Measurements from ENCODE around the gene LRP11.

LRP11 gene

GRCh38 chr6:149905371-149905910, 41.3 kb upstream of the LRP11 start:
- Histone ChIP-seq H3K27me3 (ENCODE audit: control insufficient read depth, insufficient read depth, low read length) (no peaks in the 10 kb centered on the region), H3K9me3 (ENCODE audit: control insufficient read depth, insufficient read depth, low read length) (peaks cover 2% of the 10 kb centered on the region), H3K4me3 (ENCODE audit: low read length) (no peak overlapping the region; the same call in 1 of the 2 replicates), H3K36me3 (ENCODE audit: control insufficient read depth, insufficient read depth, low read length) (no peaks in the 10 kb centered on the region), H3K4me1 (ENCODE audit: control insufficient read depth, insufficient read depth, low read length) (0 out of 2 replicates have a peak, but pooled peaks cover 2% of the 10 kb centered on the region), H3K27ac (ENCODE audit: low read length) (no peak overlapping the region)
- WGBS (ENCODE audit: insufficient coverage, insufficient read length) = no CpG with 5 or more reads among the region's 18 CpGs
- DNase-seq (ENCODE audit: low read depth, low spot score) = no peak

- no peaks in the 10 kb centered on the region for H3K27me3 ChIP-seq (ENCODE audit: control insufficient read depth, insufficient read depth, low read length)
- no CpG with 5 or more reads among the region's 13 CpGs for WGBS (ENCODE audit: insufficient coverage, insufficient read length)
- H3K9me3 ChIP-seq (ENCODE audit: control insufficient read depth, insufficient read depth, low read length) = peaks cover 2% of the 10 kb centered on the region
- H3K4me1 ChIP-seq (ENCODE audit: control insufficient read depth, insufficient read depth, low read length) = 0 out of 2 replicates have a peak, but pooled peaks cover 2% of the 10 kb centered on the region
- no peak overlapping the region for H3K27ac ChIP-seq (ENCODE audit: low read length)
- no peak overlapping the region for H3K4me3 ChIP-seq (ENCODE audit: low read length)
- no peaks in the 10 kb centered on the region for H3K36me3 ChIP-seq (ENCODE audit: control insufficient read depth, insufficient read depth, low read length)
- no peak for DNase-seq (ENCODE audit: low read depth, low spot score)
These were observed 40.7 kb upstream of the LRP11 start for GRCh38 chr6:149904661-149905370.

GRCh38 chr6:149903938-149904611, 39.9 kb upstream of the LRP11 start:
- peaks cover 2% of the 10 kb centered on the region for H3K9me3 ChIP-seq (ENCODE audit: control insufficient read depth, insufficient read depth, low read length)
- H3K4me1 ChIP-seq (ENCODE audit: control insufficient read depth, insufficient read depth, low read length) = 0 out of 2 replicates have a peak, but pooled peaks cover 2% of the 10 kb centered on the region
- H3K27ac ChIP-seq (ENCODE audit: low read length) = no peak overlapping the region
- H3K27me3 ChIP-seq (ENCODE audit: control insufficient read depth, insufficient read depth, low read length) = no peaks in the 10 kb centered on the region
- H3K36me3 ChIP-seq (ENCODE audit: control insufficient read depth, insufficient read depth, low read length) = no peaks in the 10 kb centered on the region
- H3K4me3 ChIP-seq (ENCODE audit: low read length) = no peak overlapping the region
- WGBS (ENCODE audit: insufficient coverage, insufficient read length) = no CpG with 5 or more reads among the region's 5 CpGs
- DNase-seq (ENCODE audit: low read depth, low spot score) = no peak

- Histone ChIP-seq H3K9me3 (ENCODE audit: control insufficient read depth, insufficient read depth, low read length) (no peaks in the 10 kb centered on the region), H3K36me3 (ENCODE audit: control insufficient read depth, insufficient read depth, low read length) (no peaks in the 10 kb centered on the region), H3K27ac (ENCODE audit: low read length) (no peak overlapping the region), H3K4me3 (ENCODE audit: low read length) (no peak overlapping the region), H3K4me1 (ENCODE audit: control insufficient read depth, insufficient read depth, low read length) (0 out of 2 replicates have a peak, but pooled peaks cover 2% of the 10 kb centered on the region), H3K27me3 (ENCODE audit: control insufficient read depth, insufficient read depth, low read length) (no peaks in the 10 kb centered on the region)
- WGBS (ENCODE audit: insufficient coverage, insufficient read length) = no CpG with 5 or more reads among the region's 6 CpGs
- DNase-seq (ENCODE audit: low read depth, low spot score) = no peak
These were observed 37.4 kb upstream of the LRP11 start for GRCh38 chr6:149901444-149902140.

- H3K9me3 ChIP-seq (ENCODE audit: control insufficient read depth, insufficient read depth, low read length) = no peaks in the 10 kb centered on the region
- H3K36me3 ChIP-seq (ENCODE audit: control insufficient read depth, insufficient read depth, low read length) = no peaks in the 10 kb centered on the region
- H3K4me1 ChIP-seq (ENCODE audit: control insufficient read depth, insufficient read depth, low read length) = 0 out of 2 replicates have a peak, but pooled peaks cover 2% of the 10 kb centered on the region
- no peak overlapping the region for H3K27ac ChIP-seq (ENCODE audit: low read length)
- WGBS (ENCODE audit: insufficient coverage, insufficient read length) = no CpG with 5 or more reads among the region's 11 CpGs
- H3K27me3 ChIP-seq (ENCODE audit: control insufficient read depth, insufficient read depth, low read length) = no peaks in the 10 kb centered on the region
- H3K4me3 ChIP-seq (ENCODE audit: low read length) = no peak overlapping the region
- DNase-seq (ENCODE audit: low read depth, low spot score) = no peak
These were observed 36.7 kb upstream of the LRP11 start for GRCh38 chr6:149900620-149901443.

- Histone ChIP-seq H3K4me3 (ENCODE audit: low read length) (no peak overlapping the region), H3K9me3 (ENCODE audit: control insufficient read depth, insufficient read depth, low read length) (no peaks in the 10 kb centered on the region), H3K27me3 (ENCODE audit: control insufficient read depth, insufficient read depth, low read length) (no peaks in the 10 kb centered on the region), H3K27ac (ENCODE audit: low read length) (no peak overlapping the region), H3K4me1 (ENCODE audit: control insufficient read depth, insufficient read depth, low read length) (0 out of 2 replicates have a peak, but pooled peaks cover 2% of the 10 kb centered on the region), H3K36me3 (ENCODE audit: control insufficient read depth, insufficient read depth, low read length) (no peaks in the 10 kb centered on the region)
- DNase-seq (ENCODE audit: low read depth, low spot score) = no peak
- no CpG with 5 or more reads among the region's 7 CpGs for WGBS (ENCODE audit: insufficient coverage, insufficient read length)
These were observed 35.9 kb upstream of the LRP11 start for GRCh38 chr6:149899926-149900619.

GRCh38 chr6:149899486-149899885, 35.3 kb upstream of the LRP11 start:
- no peak for DNase-seq (ENCODE audit: low read depth, low spot score)
- Histone ChIP-seq H3K9me3 (ENCODE audit: control insufficient read depth, insufficient read depth, low read length) (no peaks in the 10 kb centered on the region), H3K4me1 (ENCODE audit: control insufficient read depth, insufficient read depth, low read length) (0 out of 2 replicates have a peak, but pooled peaks cover 2% of the 10 kb centered on the region), H3K27ac (ENCODE audit: low read length) (no peak overlapping the region), H3K36me3 (ENCODE audit: control insufficient read depth, insufficient read depth, low read length) (no peaks in the 10 kb centered on the region), H3K27me3 (ENCODE audit: control insufficient read depth, insufficient read depth, low read length) (no peaks in the 10 kb centered on the region), H3K4me3 (ENCODE audit: low read length) (no peak overlapping the region)
- WGBS (ENCODE audit: insufficient coverage, insufficient read length) = no CpG with 5 or more reads among the region's 6 CpGs

- H3K9me3 ChIP-seq (ENCODE audit: control insufficient read depth, insufficient read depth, low read length) = no peaks in the 10 kb centered on the region
- no peaks in the 10 kb centered on the region for H3K36me3 ChIP-seq (ENCODE audit: control insufficient read depth, insufficient read depth, low read length)
- WGBS (ENCODE audit: insufficient coverage, insufficient read length) = no CpG with 5 or more reads among the region's 9 CpGs
- 0 out of 2 replicates have a peak, but pooled peaks cover 1% of the 10 kb centered on the region for H3K4me1 ChIP-seq (ENCODE audit: control insufficient read depth, insufficient read depth, low read length)
- DNase-seq (ENCODE audit: low read depth, low spot score) = no peak
- H3K27me3 ChIP-seq (ENCODE audit: control insufficient read depth, insufficient read depth, low read length) = no peaks in the 10 kb centered on the region
- no peak overlapping the region for H3K27ac ChIP-seq (ENCODE audit: low read length)
- H3K4me3 ChIP-seq (ENCODE audit: low read length) = no peak overlapping the region
These were observed 34.8 kb upstream of the LRP11 start for GRCh38 chr6:149898966-149899365.

- no CpG with 5 or more reads among the region's 17 CpGs for WGBS (ENCODE audit: insufficient coverage, insufficient read length)
- Histone ChIP-seq H3K27me3 (ENCODE audit: control insufficient read depth, insufficient read depth, low read length) (no peaks in the 10 kb centered on the region), H3K9me3 (ENCODE audit: control insufficient read depth, insufficient read depth, low read length) (no peaks in the 10 kb centered on the region), H3K27ac (ENCODE audit: low read length) (no peak within 1 kb of the TSS), H3K4me3 (ENCODE audit: low read length) (no peak within 1 kb of the TSS), H3K36me3 (ENCODE audit: control insufficient read depth, insufficient read depth, low read length) (no peaks in the 10 kb centered on the region), H3K4me1 (ENCODE audit: control insufficient read depth, insufficient read depth, low read length) (no peaks in the 10 kb centered on the region)
- DNase-seq (ENCODE audit: low read depth, low spot score) = no peak
These were observed 33.9 kb upstream of the LRP11 start, which contains the start of gene RAET1E for GRCh38 chr6:149897855-149898744. Gene RAET1E, minus strand, starts transcription at chr6:149898113. Its CDS starts 7,212 bp downstream, at chr6:149890901.
